Epidermal melanocyte (primary cell): ENCODE results near the gene PSMB7.
"Not testable (repeated sequence)": the region's sequence is repeated elsewhere in the genome, so short reads cannot be mapped to it uniquely, and the experiment has no call there.

Experiments used
- DNase-seq: peaks from one replicate; pipeline ENCODE4 v3.0.0; 2011; ENCODE audit warnings: low spot score; ENCODE audit not compliant: insufficient read length

The PSMB7 gene

GRCh38 chr9:124443625-124444024 lies 28.4 kb upstream of the PSMB7 start:
- DNase-seq, result no peak

DNA sequence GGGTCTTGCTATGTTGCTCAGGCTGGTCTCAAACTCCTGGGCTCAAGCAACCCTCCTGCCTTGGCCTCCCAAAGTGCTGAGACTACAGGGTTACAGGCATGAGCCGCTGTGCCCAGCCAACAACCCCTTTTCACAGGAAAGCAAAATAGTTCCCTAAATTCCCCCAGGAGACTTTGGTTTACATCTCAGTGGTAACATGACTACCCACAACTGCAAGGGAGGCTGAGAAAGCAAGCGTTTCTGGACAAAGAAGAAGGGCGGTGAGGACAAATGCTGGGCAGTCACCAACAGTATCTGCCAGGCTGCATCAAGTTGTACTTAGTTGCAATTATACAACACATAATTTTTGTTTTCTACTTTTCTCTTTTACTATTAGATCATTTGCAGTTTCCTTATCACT lies 27.6 kb upstream of the PSMB7 start:
- DNase-seq, result no peak

DNA sequence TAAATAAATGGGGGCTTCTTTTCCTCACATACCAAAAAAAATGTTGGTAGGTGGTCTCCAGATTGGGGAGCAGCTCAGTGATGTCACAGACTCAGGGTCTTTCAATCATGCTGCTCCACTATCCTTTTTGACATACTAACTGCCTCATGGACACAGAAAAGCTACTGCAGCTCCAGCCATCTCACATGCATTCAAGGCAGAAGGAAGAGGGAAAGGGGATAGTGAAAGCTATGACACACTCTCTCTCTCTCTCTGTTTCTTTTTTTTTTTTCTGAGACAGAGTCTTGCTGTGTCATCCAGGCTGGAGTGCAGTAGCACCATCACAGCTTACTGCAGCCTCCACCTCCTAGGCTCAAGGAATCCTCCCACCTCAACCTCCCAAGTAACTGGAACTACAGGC lies 27.1 kb upstream of the PSMB7 start:
- DNase-seq, result no peak

DNA sequence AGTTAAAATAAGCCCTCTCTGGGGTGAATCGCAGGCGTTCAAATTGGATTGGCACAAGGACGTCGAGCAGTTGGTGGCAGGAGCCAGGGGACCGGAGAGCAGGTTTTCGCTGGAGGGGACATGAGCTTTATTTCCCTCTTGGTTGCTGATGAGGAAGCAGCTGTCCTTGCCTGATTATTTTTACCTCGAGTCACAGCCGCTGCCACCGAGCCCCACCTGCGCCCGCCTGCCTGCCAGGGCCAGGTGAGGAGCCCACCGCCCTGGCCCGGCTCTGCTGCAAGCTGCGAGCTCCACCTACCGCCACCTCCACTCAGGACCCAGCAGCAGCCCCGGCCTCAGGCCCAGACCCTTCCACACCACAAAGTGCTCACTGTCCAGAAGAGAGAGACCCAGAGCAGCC lies 26.0 kb upstream of the PSMB7 start:
- DNase-seq, result no peak

DNA sequence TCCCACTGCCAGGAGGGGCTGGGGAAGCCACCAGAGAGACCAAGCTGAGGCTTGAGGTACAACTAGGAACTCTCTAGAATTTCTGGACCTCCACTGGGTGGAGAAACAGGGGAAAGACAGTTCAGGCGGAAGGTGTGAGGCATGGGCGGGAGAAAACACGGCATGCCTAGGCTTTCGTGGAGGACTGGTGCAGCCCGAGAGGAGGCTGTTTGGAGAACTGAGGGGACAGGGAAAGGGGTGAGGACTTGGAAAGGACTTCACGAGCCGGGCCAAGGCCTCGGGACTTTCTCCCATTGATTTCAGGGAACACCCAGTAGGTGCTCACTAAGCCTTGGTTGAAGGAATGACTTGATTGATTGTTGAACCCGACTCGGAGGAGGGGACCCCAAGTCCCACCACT lies 25.5 kb upstream of the PSMB7 start:
- no peak for DNase-seq

DNA sequence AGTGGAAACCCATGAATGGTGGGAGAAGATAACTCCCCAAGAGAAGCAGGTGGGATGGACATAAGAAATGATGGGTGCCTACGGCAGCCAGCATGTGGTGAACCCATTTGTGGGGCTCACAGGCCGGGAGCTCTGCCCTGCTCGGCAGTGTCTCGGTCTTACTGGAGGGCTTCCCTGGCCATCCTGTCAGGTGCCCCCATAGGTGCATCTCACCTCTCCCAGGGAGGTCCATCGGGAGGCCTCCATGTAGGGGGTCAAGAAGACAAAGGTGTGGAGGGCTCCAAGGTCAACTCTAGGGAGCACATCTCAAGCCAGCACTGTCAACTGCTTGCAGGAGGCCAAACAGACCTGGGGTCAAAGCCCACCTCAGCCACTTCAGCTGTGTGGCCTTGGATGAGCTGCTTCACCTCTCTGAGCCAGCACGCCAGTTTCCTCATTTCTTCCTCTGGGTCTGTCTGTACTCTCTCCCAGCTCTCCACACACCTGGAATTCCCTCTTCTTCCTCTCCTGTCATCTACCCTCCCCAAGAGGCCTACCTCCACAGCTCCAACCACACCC lies 24.5 kb upstream of the PSMB7 start:
- DNase-seq, result no peak

DNA sequence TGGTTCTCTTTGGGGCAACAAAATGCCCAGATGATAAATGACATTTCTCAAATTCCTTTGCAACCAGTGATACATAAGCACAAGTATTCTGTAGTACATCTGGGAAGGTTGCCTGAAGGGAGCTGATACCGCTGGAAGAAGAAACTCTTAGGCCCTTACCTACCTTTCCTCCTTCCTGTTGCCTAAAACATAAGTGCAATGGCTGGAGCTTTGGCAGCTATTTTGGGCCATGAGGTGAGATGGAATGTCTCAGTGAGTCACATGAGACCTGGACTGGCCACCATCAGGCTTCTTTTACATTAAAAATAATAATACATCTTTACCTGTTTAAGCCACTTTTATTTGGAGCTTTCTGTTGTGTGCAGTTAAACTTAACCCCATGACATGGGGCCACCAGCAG lies 23.8 kb upstream of the PSMB7 start:
- no peak for DNase-seq

DNA sequence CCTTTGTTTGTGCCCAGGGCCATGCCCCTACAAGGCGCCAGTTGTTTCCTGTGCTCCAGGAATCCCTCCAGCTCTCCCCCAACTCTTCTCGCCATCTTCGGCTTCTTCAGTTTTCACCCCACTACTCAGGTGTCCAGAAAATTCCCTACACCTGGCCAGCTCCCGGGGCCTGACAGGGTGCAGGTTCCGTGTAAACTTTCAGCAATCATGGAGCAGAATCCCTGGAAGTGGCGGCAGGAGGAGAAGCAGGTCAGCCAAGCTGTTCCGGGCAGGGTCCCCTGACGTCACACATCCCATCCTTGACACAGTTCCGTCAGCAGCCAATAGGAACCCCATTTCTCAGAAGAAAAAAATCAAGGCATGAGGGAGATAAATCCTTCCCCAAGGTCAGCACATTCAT lies 22.8 kb upstream of the PSMB7 start:
- no peak for DNase-seq

- no peak for DNase-seq
Observed at GRCh38 chr9:124437086-124437485, 21.8 kb upstream of the PSMB7 start.

- no peak for DNase-seq
Observed at GRCh38 chr9:124436320-124436719, 21.1 kb upstream of the PSMB7 start.

GRCh38 chr9:124429530-124429867 lies 14.3 kb upstream of the PSMB7 start:
- DNase-seq, result no peak

DNA sequence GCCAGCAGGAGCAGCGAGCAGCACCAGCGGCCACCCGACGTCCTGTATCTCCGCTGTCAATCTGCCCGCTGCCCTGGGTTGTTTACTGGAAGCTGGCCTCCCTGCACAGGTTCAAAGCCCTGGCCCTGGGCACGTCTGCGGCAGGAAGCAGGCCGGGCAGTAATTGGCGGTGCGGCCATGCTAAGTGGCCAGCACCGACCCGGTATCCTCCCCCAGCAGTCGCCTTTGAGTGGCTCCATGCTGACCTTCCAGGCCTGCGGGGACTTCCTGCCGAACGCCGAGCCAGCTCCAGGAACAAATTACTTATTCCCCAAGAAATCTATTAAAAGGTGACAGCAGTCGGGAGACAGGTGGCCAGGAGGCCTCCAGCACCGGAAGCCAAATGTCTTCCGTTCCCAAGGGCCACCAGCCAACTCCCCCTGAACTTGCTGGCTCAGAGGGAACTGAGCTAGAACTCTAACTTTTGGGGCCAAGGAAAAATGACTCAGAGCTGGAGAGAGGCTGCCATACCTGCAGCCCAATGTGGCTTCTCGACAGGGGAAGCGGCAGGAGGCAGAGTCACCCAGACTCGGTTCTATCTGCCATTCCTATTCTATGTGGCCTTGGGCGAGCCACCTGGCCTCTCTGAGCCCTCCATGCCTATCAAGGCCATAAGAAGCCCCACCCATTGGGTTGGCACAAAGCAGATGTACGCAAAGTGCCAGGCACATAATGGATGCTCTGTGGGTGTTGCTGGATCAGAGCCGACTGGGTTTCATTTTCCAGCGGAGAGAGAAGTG lies 13.7 kb upstream of the PSMB7 start:
- DNase-seq, result no peak

DNA sequence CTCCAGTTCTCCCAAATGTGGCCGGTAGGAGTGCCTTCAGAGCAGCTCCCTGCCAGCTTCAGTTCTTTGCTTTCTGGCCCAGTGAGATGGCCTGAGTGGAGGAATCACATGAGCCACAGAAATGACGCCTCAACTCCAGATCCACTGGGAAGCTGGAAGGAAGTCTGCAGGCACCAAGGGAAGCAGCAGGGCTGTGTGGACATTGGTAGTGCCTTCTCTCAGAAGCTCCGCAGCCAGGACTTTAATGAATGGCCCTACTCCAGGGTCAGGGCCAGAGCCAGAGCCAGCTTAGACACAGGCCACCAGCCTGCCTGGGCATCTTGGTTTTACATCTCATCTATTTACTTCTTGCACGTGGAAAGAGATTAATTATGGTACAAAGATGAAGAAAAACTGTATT lies 12.0 kb upstream of the PSMB7 start:
- DNase-seq, result no peak

GRCh38 chr9:124426361-124426760 lies 11.1 kb upstream of the PSMB7 start:
- no peak for DNase-seq

GRCh38 chr9:124425733-124426132 lies 10.5 kb upstream of the PSMB7 start:
- not testable (repeated sequence) for DNase-seq

- DNase-seq, result no peak
Observed at GRCh38 chr9:124423591-124423990, 8.3 kb upstream of the PSMB7 start.

DNA sequence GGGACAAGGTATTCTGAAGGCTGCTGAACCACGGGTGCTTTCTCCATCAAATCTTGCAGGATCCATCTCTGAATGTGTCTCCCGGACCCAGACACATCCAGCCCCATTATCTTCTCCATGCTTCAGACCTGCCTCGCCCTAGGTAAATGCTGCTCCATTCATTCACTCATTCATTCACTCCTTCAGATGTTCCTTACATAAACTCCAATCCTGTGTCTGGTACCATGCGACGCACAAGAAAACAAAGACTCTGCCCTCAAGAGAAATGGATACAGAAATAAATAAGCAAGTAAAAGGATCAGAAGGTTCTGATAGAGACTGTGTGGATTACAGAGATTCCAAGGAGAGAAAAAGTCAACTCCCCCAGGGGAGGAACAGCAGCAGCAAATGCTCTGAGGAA lies 7.9 kb upstream of the PSMB7 start:
- DNase-seq, result no peak

- no peak for DNase-seq
Observed at GRCh38 chr9:124420991-124421543, 5.8 kb upstream of the PSMB7 start.

GRCh38 chr9:124419832-124420489 lies 4.7 kb upstream of the PSMB7 start:
- DNase-seq, result no peak

GRCh38 chr9:124415852-124416484 lies 726 bp upstream of the PSMB7 start:
- no peak for DNase-seq

- DNase-seq, result no peak
Observed at GRCh38 chr9:124414612-124415011, 630 bp downstream of the PSMB7 start.

- DNase-seq, result no peak
Observed at GRCh38 chr9:124412228-124412575, 3.0 kb downstream of the PSMB7 start.
